Spleen (tissue), 11 donors: ENCODE results near the gene GRK5. TPM values are rescaled to one million over a fixed set of nuclear protein-coding genes. Genes with fewer than 3 reads are reported as not detected.

Experiments
- DNase-seq: peaks from one replicate; pipeline ENCODE4 v3.0.0-alpha.2; 2020
- H3K27ac ChIP-seq, 8 donors: fragments of 200-600 bp; sonication (generic) in 7 of 8; 1 replicate in 4 of 8; 2 replicates in 4 of 8; pipeline versions ENCODE4 v1.5.0 to v1.8.0; 2016 to 2021; ENCODE audit warnings: inconsistent platforms in 4 of 8, mild to moderate bottlenecking in 4 of 8, moderate library complexity in 1 of 8
- H3K27me3 ChIP-seq, 7 donors: fragments of 200-600 bp; sonication (generic) in 6 of 7; replicated peaks in 1 of 7; 1 replicate in 4 of 7; 2 replicates in 3 of 7; pipeline versions ENCODE4 v1.5.0 to v1.8.0; 2016 to 2021; ENCODE audit warnings: inconsistent platforms in 3 of 7, mild to moderate bottlenecking in 1 of 7
- H3K36me3 ChIP-seq, 6 donors: fragments of 200-600 bp; sonication (generic) in 5 of 6; 1 replicate in 4 of 6; 2 replicates in 2 of 6; pipeline versions ENCODE4 v1.5.0 to v1.8.0; 2016 to 2021; ENCODE audit warnings: inconsistent platforms in 2 of 6
- H3K4me1 ChIP-seq, 6 donors: fragments of 200-600 bp; sonication (generic) in 5 of 6; 1 replicate in 3 of 6; 2 replicates in 3 of 6; pipeline versions ENCODE4 v1.5.0 to v1.8.0; 2016 to 2021; ENCODE audit warnings: inconsistent platforms in 3 of 6
- H3K4me3 ChIP-seq, 8 donors: fragments of 200-600 bp; sonication (generic) in 7 of 8; 1 replicate in 4 of 8; 2 replicates in 4 of 8; pipeline versions ENCODE4 v1.5.0 to v1.8.0; 2016 to 2021; ENCODE audit warnings: inconsistent platforms in 4 of 8, mild to moderate bottlenecking in 4 of 8, moderate library complexity in 2 of 8
- H3K9me3 ChIP-seq, 8 donors: fragments of 200-600 bp; sonication (generic) in 7 of 8; 1 replicate in 4 of 8; 2 replicates in 4 of 8; pipeline versions ENCODE4 v1.5.0 to v1.8.0; 2016 to 2021; ENCODE audit warnings: inconsistent platforms in 4 of 8
- POLR2A ChIP-seq, 3 donors: fragments of 450-650 bp; IDR thresholded peaks; one replicate each; pipeline ENCODE4 v1.5.1; 2017; ENCODE audit warnings: antibody characterized with exemption in 3 of 3, mild to moderate bottlenecking in 1 of 3
- POLR2AphosphoS5 ChIP-seq, 3 donors: sonication (generic); formaldehyde crosslinking; IDR thresholded peaks; one replicate each; pipeline ENCODE4 v1.5.1; 2017; ENCODE audit warnings: antibody characterized with exemption in 3 of 3
- WGBS, 5 donors: extraction: QIAGEN DNeasy Blood & Tissue Kit in 3 of 5; methylation state at CpG; one replicate each; pipeline versions ENCODE4 v1.1.5 to v1.1.7; 2013 to 2018; 5-methylcytosine and 5-hydroxymethylcytosine counted together
- intact Hi-C: fragments of 100-400 bp; cut with DNase I; formaldehyde crosslinking; loops from one replicate; pipeline ENCODE4 v1.15.0; 2023; ENCODE audit warnings: low total_unique reads
- polyA plus RNA-seq, 3 donors: library from polyadenylated mRNA; stranded (reverse); fragments of 200-250 nt; gene quantifications; one replicate each; pipeline ENCODE4 v1.2.1, GENCODE V29; 2013
- total RNA-seq, 7 donors: library from RNA; depleted of rRNA in 3 of 7; stranded (reverse); fragments of >200 nt in 3 of 7; fragmentation: NEBNext Ultra II Directional in 4 of 7; extraction: Animal tissue kit (Norgen Biotek cat#: 25700) in 4 of 7; gene quantifications; one replicate each; pipeline versions ENCODE4 v1.1.0 to v1.2.1, GENCODE V29; 2016 to 2021
- TF ChIP-seq, protein P1 (sequence below), 11 experiments: fragments of 200-600 bp in 7 of 11; fragments of 450-650 bp in 4 of 11; sonication (generic) in 4 of 11; IDR thresholded peaks in 8 of 11; conservative IDR thresholded peaks in 3 of 11; 1 replicate in 7 of 11; 2 replicates in 4 of 11; pipeline versions ENCODE4 v1.4.0 to v1.8.0; 2016 to 2021; ENCODE audit warnings: antibody characterized with exemption in 11 of 11, inconsistent platforms in 4 of 11, mild to moderate bottlenecking in 1 of 11
- donor health status: healthy with polysubstance abuse.
- donor health status: DM: no; HTN: no; CAD: no; lungs with moderate emphysema.
- donor health status: DM: no; HTN: no; CAD: no.
- donor health status: Bipolar disorder and iron deficiency.
- donor health status: healthy.
- donor health status: DM: no; HTN: no; CAD: no.
- donor health status: DM: yes; HTN: yes; CAD: no.

Gene GRK5
- total and polyA plus RNA-seq, 10 donors, result 15.5 to 85.2 (median 52.1) TPM

DNA sequence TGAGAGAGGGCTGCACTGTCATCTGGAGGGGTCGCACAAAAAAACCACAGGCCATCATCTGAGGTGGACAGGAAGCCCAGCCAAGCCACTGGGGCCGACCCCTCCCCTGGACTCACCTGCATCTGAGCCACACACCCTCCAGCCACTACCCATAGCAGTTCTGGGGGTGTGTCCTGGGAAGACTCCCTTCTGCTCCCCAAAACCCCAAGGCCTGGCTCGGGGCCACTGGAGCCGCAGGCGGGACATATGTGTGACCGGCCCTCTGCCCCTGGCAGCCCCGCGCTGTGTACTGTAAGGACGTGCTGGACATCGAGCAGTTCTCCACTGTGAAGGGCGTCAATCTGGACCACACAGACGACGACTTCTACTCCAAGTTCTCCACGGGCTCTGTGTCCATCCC is 245.0 kb downstream of the GRK5 start:
- TF ChIP-seq, protein P1, sequence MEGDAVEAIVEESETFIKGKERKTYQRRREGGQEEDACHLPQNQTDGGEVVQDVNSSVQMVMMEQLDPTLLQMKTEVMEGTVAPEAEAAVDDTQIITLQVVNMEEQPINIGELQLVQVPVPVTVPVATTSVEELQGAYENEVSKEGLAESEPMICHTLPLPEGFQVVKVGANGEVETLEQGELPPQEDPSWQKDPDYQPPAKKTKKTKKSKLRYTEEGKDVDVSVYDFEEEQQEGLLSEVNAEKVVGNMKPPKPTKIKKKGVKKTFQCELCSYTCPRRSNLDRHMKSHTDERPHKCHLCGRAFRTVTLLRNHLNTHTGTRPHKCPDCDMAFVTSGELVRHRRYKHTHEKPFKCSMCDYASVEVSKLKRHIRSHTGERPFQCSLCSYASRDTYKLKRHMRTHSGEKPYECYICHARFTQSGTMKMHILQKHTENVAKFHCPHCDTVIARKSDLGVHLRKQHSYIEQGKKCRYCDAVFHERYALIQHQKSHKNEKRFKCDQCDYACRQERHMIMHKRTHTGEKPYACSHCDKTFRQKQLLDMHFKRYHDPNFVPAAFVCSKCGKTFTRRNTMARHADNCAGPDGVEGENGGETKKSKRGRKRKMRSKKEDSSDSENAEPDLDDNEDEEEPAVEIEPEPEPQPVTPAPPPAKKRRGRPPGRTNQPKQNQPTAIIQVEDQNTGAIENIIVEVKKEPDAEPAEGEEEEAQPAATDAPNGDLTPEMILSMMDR (IDR thresholded peaks at IDR 0.05 in 8 of 11, conservative IDR thresholded peaks at IDR 0.05 in 3 of 11), result no peak
- no peak for TF ChIP-seq POLR2A (IDR thresholded peaks at IDR 0.05)
- no peak for TF ChIP-seq POLR2AphosphoS5 (IDR thresholded peaks at IDR 0.05)
- WGBS, 5 donors, result 91 to 97% (median 96%) methylated on average over 7 to 14 of the region's 14 CpGs
- Histone ChIP-seq H3K27me3 (no peaks in the 10 kb centered on the region), H3K9me3 (no peaks in the 10 kb centered on the region), H3K4me1 (peaks cover 0 to 23% (median 0%) of the 10 kb centered on the region in 6 donors), H3K27ac (no peak overlapping the region), H3K4me3 (no peak overlapping the region), H3K36me3 (peaks cover 4 to 100% (median 54%) of the 10 kb centered on the region in 6 donors)
- no peak for DNase-seq
- intact Hi-C loops, result no loop called here

DNA sequence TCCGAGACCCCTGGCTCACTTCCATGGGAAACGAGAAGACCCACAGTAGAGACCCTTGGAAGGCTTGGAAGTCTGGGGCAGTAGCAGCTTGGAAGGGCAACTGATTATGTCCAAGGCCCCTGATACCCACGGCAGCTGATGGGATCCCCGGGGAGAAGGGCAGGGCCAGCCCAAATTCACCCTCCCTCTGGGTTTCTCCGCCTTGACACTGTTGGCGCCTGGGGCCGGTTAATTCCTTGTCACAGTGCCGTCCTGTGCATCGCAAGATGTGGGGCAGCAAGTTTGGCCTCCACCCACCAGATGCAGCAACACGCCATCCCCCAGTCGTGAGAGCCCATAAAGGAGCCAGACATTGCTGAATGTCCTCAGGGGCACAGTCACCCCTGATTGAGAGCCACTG is 245.9 kb downstream of the GRK5 start:
- DNase-seq, result no peak
- intact Hi-C loops, result no loop called here
- Histone ChIP-seq H3K4me3 (no peak overlapping the region), H3K9me3 (no peaks in the 10 kb centered on the region), H3K27me3 (no peaks in the 10 kb centered on the region), H3K27ac (no peak overlapping the region), H3K36me3 (peaks cover under 1 to 100% (median 50%) of the 10 kb centered on the region in 6 donors), H3K4me1 (peaks cover 0 to 23% (median 0%) of the 10 kb centered on the region in 6 donors)
- 88 to 93% (median 93%) methylated on average over 2 to 11 of the region's 11 CpGs for WGBS, 5 donors
- TF ChIP-seq POLR2A (IDR thresholded peaks at IDR 0.05) (no peak), POLR2AphosphoS5 (IDR thresholded peaks at IDR 0.05) (no peak)
- TF ChIP-seq, protein P1 (IDR thresholded peaks at IDR 0.05 in 8 of 11, conservative IDR thresholded peaks at IDR 0.05 in 3 of 11), result no peak

DNA sequence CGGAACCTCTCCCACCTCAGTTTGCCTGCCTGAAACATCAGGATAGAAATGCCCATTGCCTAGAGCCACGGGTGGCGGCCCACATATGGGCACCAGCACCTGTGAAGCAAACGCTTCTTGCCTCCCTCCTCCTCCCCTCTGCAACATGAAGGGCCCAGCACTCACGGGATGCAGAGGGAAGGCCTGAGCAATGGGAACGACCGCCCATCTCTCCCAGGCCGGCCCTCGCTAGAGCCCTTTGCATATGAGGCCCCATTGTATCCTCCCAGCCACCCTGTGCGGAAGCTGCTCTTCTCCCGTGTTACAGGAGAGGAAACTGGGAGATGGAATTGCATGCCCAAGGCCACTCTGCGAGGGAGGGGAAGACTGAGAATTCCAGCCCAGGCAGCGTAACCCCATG is 246.9 kb downstream of the GRK5 start:
- no peak for TF ChIP-seq POLR2A (IDR thresholded peaks at IDR 0.05)
- TF ChIP-seq POLR2AphosphoS5 (IDR thresholded peaks at IDR 0.05), result peak in 1 of 3 donors; percentile 28
- intact Hi-C loops, result no loop called here
- peaks cover 0 to 100% (median 41%) of the 10 kb centered on the region in 6 donors for H3K36me3 ChIP-seq

DNA sequence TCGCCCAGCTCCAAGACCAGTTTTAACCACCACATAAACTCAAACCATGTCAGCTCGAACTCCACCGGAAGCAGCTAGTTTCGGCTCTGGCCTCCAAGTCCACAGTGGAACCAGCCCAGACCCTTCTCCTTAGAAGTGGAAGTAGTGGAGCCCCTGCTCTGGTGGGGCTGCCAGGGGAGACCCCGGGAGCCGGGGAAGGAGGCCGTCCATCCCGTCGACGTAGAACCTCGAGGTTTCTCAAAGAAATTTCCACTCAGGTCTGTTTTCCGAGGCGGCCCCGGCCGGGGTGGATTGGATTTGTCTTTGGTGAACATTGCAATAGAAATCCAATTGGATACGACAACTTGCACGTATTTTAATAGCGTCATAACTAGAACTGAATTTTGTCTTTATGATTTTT is 247.6 kb downstream of the GRK5 start:
- 93 to 98% (median 95%) methylated on average over 18 of the region's 18 CpGs for WGBS, 5 donors
- H3K27me3 ChIP-seq, result no peaks in the 10 kb centered on the region
- no peak for DNase-seq
- H3K4me1 ChIP-seq, result peaks cover 0 to 13% (median 0%) of the 10 kb centered on the region in 6 donors
- H3K4me3 ChIP-seq, result no peak overlapping the region
- intact Hi-C loops, result no loop called here
- TF ChIP-seq POLR2A (IDR thresholded peaks at IDR 0.05), result no peak
- TF ChIP-seq, protein P1 (IDR thresholded peaks at IDR 0.05 in 8 of 11, conservative IDR thresholded peaks at IDR 0.05 in 3 of 11), result no peak
- no peak for TF ChIP-seq POLR2AphosphoS5 (IDR thresholded peaks at IDR 0.05)
- no peaks in the 10 kb centered on the region for H3K9me3 ChIP-seq
- no peak overlapping the region for H3K27ac ChIP-seq
- peaks cover 0 to 96% (median 41%) of the 10 kb centered on the region in 6 donors for H3K36me3 ChIP-seq

More for the DNA sequence above, 246.9 kb downstream of the GRK5 start:
- no peak for DNase-seq
- WGBS, 5 donors, result 87 to 94% (median 90%) methylated on average over 7 to 13 of the region's 13 CpGs
- Histone ChIP-seq H3K4me3 (no peak overlapping the region), H3K27me3 (no peaks in the 10 kb centered on the region), H3K9me3 (no peaks in the 10 kb centered on the region), H3K4me1 (peaks cover 0 to 20% (median 0%) of the 10 kb centered on the region in 6 donors), H3K27ac (no peak overlapping the region)
